ENCODE results near the gene TNNT2. TPM values are rescaled to one million over a fixed set of nuclear protein-coding genes. Genes with fewer than 3 reads are reported as not detected.

The TNNT2 gene
- total RNA-seq, 1 experiment from 2014 or later, result 6.4 TPM

DNA sequence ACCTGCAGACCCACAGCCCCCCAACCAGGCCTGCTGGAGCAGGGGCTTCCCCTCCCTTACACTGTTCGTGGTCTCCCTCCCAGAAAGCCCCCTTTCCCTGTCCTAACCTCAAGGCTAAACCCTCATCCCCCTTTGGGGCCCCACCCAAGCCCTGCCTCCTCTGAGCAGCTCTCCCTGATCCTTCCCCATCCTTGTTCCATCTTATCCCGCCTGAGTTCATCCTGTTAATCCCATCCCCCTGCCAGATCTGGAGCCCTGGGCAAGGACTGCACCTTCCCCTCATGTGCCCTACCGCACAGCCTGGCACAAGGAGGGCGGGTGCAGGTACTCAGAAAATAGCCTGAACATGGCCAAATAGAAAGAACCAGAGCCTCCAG is 6.9 kb upstream of the TNNT2 start:
- Histone ChIP-seq H3K4me2 (peak overlapping the region; percentile 6), H3K27me3 (ENCODE audit: insufficient read depth, low read depth) (no peaks in the 10 kb centered on the region), H3K9me3 (ENCODE audit: insufficient read depth, low read depth) (no peaks in the 10 kb centered on the region), H3K4me1 (replicated peaks; ENCODE audit: insufficient read depth) (peaks cover 14% of the 10 kb centered on the region; the same call in 1 of the 2 replicates), H4K20me1 (ENCODE audit: insufficient read depth) (peaks cover 16% of the 10 kb centered on the region; the same call in 1 of the 2 replicates), H3K79me2 (ENCODE audit: low read depth) (no peaks in the 10 kb centered on the region; the same call in 1 of the 2 replicates), H3F3A (ENCODE audit: insufficient read depth, low read depth) (peaks cover 11% of the 10 kb centered on the region; the same call in 1 of the 2 replicates), H3K27ac (no peak overlapping the region), H3K9me2 (ENCODE audit: insufficient read depth) (no peaks in the 10 kb centered on the region), H3K36me3 (ENCODE audit: low read depth) (0 out of 2 replicates have a peak, but pooled peaks cover 3% of the 10 kb centered on the region), H2AFZ (no peak overlapping the region), H3K4me3 (no peak overlapping the region)
- no TSS peak for BruUV-seq (replicated peaks)
- ChIA-PET POLR2A (ENCODE audit: unreplicated experiment) (no interaction called here), CTCF (interaction anchor here (0.6 to 2.6 kb wide), 3 partner anchors 9 to 51 kb away, joined by 3 to 15 read pairs (median 5); no protein-coding TSS in a partner anchor)
- TF ChIP-seq EZH2 (IDR thresholded peaks at IDR 0.05; ENCODE audit: low read depth) (no peak), CTCF (conservative IDR thresholded peaks at IDR 0.05) (no peak)
- DNase-seq, result no peak
- intact Hi-C loops (cut with micrococcal nuclease; ENCODE audit: unreplicated experiment), result loop anchor here (5.0 kb wide), 1 partner anchor 53 kb away; no protein-coding TSS in a partner anchor

- Histone ChIP-seq H3F3A (ENCODE audit: insufficient read depth, low read depth) (peaks cover 11% of the 10 kb centered on the region; the same call in 1 of the 2 replicates), H3K4me2 (peak overlapping the region; percentile 6; the same call in 1 of the 2 replicates), H3K9me3 (ENCODE audit: insufficient read depth, low read depth) (no peaks in the 10 kb centered on the region), H2AFZ (no peak overlapping the region), H4K20me1 (ENCODE audit: insufficient read depth) (peaks cover 14% of the 10 kb centered on the region; the same call in 1 of the 2 replicates), H3K4me1 (replicated peaks; ENCODE audit: insufficient read depth) (peaks cover 14% of the 10 kb centered on the region; the same call in 1 of the 2 replicates), H3K4me3 (no peak overlapping the region), H3K9me2 (ENCODE audit: insufficient read depth) (no peaks in the 10 kb centered on the region), H3K36me3 (ENCODE audit: low read depth) (0 out of 2 replicates have a peak, but pooled peaks cover 3% of the 10 kb centered on the region), H3K27me3 (ENCODE audit: insufficient read depth, low read depth) (no peaks in the 10 kb centered on the region), H3K27ac (0 out of 2 replicates have a peak overlapping the region, but pooled peaks have one; percentile 14), H3K79me2 (ENCODE audit: low read depth) (no peaks in the 10 kb centered on the region)
- peak; percentile 59 to 72 for DNase-seq
- intact Hi-C loops (cut with micrococcal nuclease; ENCODE audit: unreplicated experiment), result loop anchor here (5.0 kb wide), 1 partner anchor 53 kb away; no protein-coding TSS in a partner anchor
- ChIA-PET POLR2A (ENCODE audit: unreplicated experiment) (interaction anchor here (0.6 to 0.7 kb wide), 2 partner anchors 72 to 109 kb away, joined by 3 to 11 read pairs; no protein-coding TSS in a partner anchor), CTCF (interaction anchor here (0.6 to 2.6 kb wide), 3 partner anchors 8 to 52 kb away, joined by 3 to 15 read pairs (median 5); no protein-coding TSS in a partner anchor)
- TF ChIP-seq CTCF (conservative IDR thresholded peaks at IDR 0.05), result no peak
- TF ChIP-seq EZH2 (IDR thresholded peaks at IDR 0.05; ENCODE audit: low read depth), result no peak
- BruUV-seq (replicated peaks), result no TSS peak
These were observed 6.3 kb upstream of the TNNT2 start for GRCh38 chr1:201383647-201384405.

GRCh38 chr1:201381130-201381529 is 3.6 kb upstream of the TNNT2 start:
- DNase-seq, result peak; percentile 70 to 80
- no TSS peak for BruUV-seq (replicated peaks)
- peaks cover 6% of the 10 kb centered on the region; the same call in 1 of the 2 replicates for H4K20me1 ChIP-seq (ENCODE audit: insufficient read depth)
- TF ChIP-seq EZH2 (IDR thresholded peaks at IDR 0.05; ENCODE audit: low read depth) (no peak), CTCF (conservative IDR thresholded peaks at IDR 0.05) (no peak)
- no peak overlapping the region for H3K27ac ChIP-seq
- H3K36me3 ChIP-seq (ENCODE audit: low read depth), result 0 out of 2 replicates have a peak, but pooled peaks cover 3% of the 10 kb centered on the region
- no peaks in the 10 kb centered on the region for H3K79me2 ChIP-seq (ENCODE audit: low read depth)
- no peaks in the 10 kb centered on the region for H3K9me3 ChIP-seq (ENCODE audit: insufficient read depth, low read depth)
- ChIA-PET POLR2A (ENCODE audit: unreplicated experiment) (interaction anchor here (0.6 kb wide), 1 partner anchor 107 kb away, joined by 3 read pairs; no protein-coding TSS in a partner anchor), CTCF (interaction anchor here (0.7 to 1.3 kb wide), 3 partner anchors 16 to 132 kb away, joined by 3 to 5 read pairs (median 4); no protein-coding TSS in a partner anchor)
- no peak overlapping the region for H3K4me3 ChIP-seq
- intact Hi-C loops (cut with micrococcal nuclease; ENCODE audit: unreplicated experiment), result loop anchor here (5.0 kb wide), 1 partner anchor 56 kb away; no protein-coding TSS in a partner anchor
- H2AFZ ChIP-seq, result no peak overlapping the region
- no peak overlapping the region for H3K4me2 ChIP-seq
- H3K4me1 ChIP-seq (replicated peaks; ENCODE audit: insufficient read depth), result peaks cover 21% of the 10 kb centered on the region; the same call in 1 of the 2 replicates
- 0 out of 2 replicates have a peak, but pooled peaks cover 3% of the 10 kb centered on the region for H3K27me3 ChIP-seq (ENCODE audit: insufficient read depth, low read depth)
- H3F3A ChIP-seq (ENCODE audit: insufficient read depth, low read depth), result peaks cover 11% of the 10 kb centered on the region; the same call in 1 of the 2 replicates
- no peaks in the 10 kb centered on the region for H3K9me2 ChIP-seq (ENCODE audit: insufficient read depth)

All from PC-9 (cell line).